Activated B cell treated with CpG ODN at 0.5 μM for 24 hours (primary cell): ENCODE measurements around the gene ZBTB7A. TPM values are rescaled to one million over a fixed set of nuclear protein-coding genes. Genes with fewer than 3 reads are reported as not detected.

Experiments
- ATAC-seq: fragments of 200-7000 bp; cut with Tn5 transposase; one replicate; pipeline ENCODE4 v1.10.0; 2021; ENCODE audit warnings: low read depth, mild to moderate bottlenecking, moderate library complexity
- CTCF ChIA-PET: fragments of 350-600 bp; sonication (Branson Sonifier 250); formaldehyde crosslinking; loops from one replicate; lab custom pipeline; 2021; ENCODE audit warnings: antibody characterized with exemption; lab: Charles Lee
- POLR2A ChIA-PET: fragments of 350-600 bp; sonication (Branson Sonifier 250); formaldehyde crosslinking; loops from one replicate; lab custom pipeline; 2021; ENCODE audit warnings: antibody characterized with exemption; lab: Charles Lee
- DNase-seq: peaks from one replicate; pipeline ENCODE4 v3.0.0; 2022
- H3K27ac Mint-ChIP-seq: one replicate; pipeline ENCODE4 v1.8.0; 2020; ENCODE audit warnings: mixed read lengths
- H3K27me3 Mint-ChIP-seq: one replicate; pipeline ENCODE4 v1.8.0; 2021; ENCODE audit warnings: mixed read lengths
- H3K36me3 Mint-ChIP-seq: one replicate; pipeline ENCODE4 v1.8.0; 2021; ENCODE audit warnings: low read depth, mixed read lengths
- H3K4me1 Mint-ChIP-seq: one replicate; pipeline ENCODE4 v1.8.0; 2021; ENCODE audit warnings: mixed read lengths
- H3K4me3 Mint-ChIP-seq: one replicate; pipeline ENCODE4 v1.8.0; 2020; ENCODE audit warnings: mild to moderate bottlenecking, mixed read lengths
- H3K9me3 Mint-ChIP-seq: one replicate; pipeline ENCODE4 v1.8.0; 2020; ENCODE audit warnings: mixed read lengths
- CTCF ChIP-seq: fragments of 200-600 bp; IDR thresholded peaks from one replicate; pipeline ENCODE4 v1.8.0; 2022; ENCODE audit warnings: antibody characterized with exemption, mild to moderate bottlenecking
- intact Hi-C: fragments of 100-400 bp; cut with micrococcal nuclease; formaldehyde crosslinking; loops from one replicate; pipeline ENCODE4 v1.15.1; 2024
- total RNA-seq: library from RNA; stranded (reverse); gene quantifications from 2 replicates; pipeline ENCODE4 v1.2.3, GENCODE V29; 2022

ZBTB7A gene
- total RNA-seq, 1 donor from 2014 or later, result 49.2 TPM

- intact Hi-C loops, result no loop called here
- Mint-ChIP-seq H3K4me3 (no peak overlapping the region), H3K27ac (no peak overlapping the region), H3K36me3 (peaks cover 54% of the 10 kb centered on the region), H3K4me1 (no peaks in the 10 kb centered on the region), H3K9me3 (no peaks in the 10 kb centered on the region), H3K27me3 (no peaks in the 10 kb centered on the region)
- ChIA-PET CTCF (no interaction called here), POLR2A (no interaction called here)
- TF ChIP-seq CTCF, result no peak
- DNase-seq (no peak), ATAC-seq (no peak)
These were observed 31.8 kb upstream of the ZBTB7A start for GRCh38 chr19:4098493-4098892.

- Mint-ChIP-seq H3K27me3 (no peaks in the 10 kb centered on the region), H3K9me3 (no peaks in the 10 kb centered on the region), H3K4me3 (no peak overlapping the region), H3K27ac (no peak overlapping the region), H3K36me3 (peaks cover 63% of the 10 kb centered on the region), H3K4me1 (no peaks in the 10 kb centered on the region)
- ChIA-PET CTCF (no interaction called here), POLR2A (interaction anchor here (1.2 kb wide), 1 partner anchor 12 kb away, joined by 3 read pairs; no protein-coding TSS in a partner anchor)
- intact Hi-C loops, result no loop called here
- no peak for DNase-seq
- ATAC-seq, result no peak
- no peak for TF ChIP-seq CTCF
These were observed 30.8 kb upstream of the ZBTB7A start for GRCh38 chr19:4097501-4097900.

GRCh38 chr19:4096049-4096892 is 29.6 kb upstream of the ZBTB7A start:
- no peaks in the 10 kb centered on the region for H3K9me3 Mint-ChIP-seq
- TF ChIP-seq CTCF, result no peak
- DNase-seq, result no peak
- ATAC-seq, result no peak
- peaks cover 57% of the 10 kb centered on the region for H3K36me3 Mint-ChIP-seq
- intact Hi-C loops, result no loop called here
- POLR2A ChIA-PET, result interaction anchor here (0.7 to 1.2 kb wide), 2 partner anchors 13 to 30 kb away, joined by 3 to 4 read pairs; no protein-coding TSS in a partner anchor
- H3K4me1 Mint-ChIP-seq, result no peaks in the 10 kb centered on the region
- no peaks in the 10 kb centered on the region for H3K27me3 Mint-ChIP-seq
- CTCF ChIA-PET, result interaction anchor here (0.8 kb wide), 1 partner anchor 44 kb away, joined by 3 read pairs; no protein-coding TSS in a partner anchor
- H3K27ac Mint-ChIP-seq, result no peak overlapping the region
- H3K4me3 Mint-ChIP-seq, result no peak overlapping the region

GRCh38 chr19:4095488-4095844 is 28.8 kb upstream of the ZBTB7A start:
- H3K4me1 Mint-ChIP-seq, result no peaks in the 10 kb centered on the region
- peaks cover 52% of the 10 kb centered on the region for H3K36me3 Mint-ChIP-seq
- intact Hi-C loops, result no loop called here
- TF ChIP-seq CTCF, result no peak
- H3K27ac Mint-ChIP-seq, result no peak overlapping the region
- H3K4me3 Mint-ChIP-seq, result no peak overlapping the region
- CTCF ChIA-PET, result interaction anchor here (0.8 kb wide), 1 partner anchor 45 kb away, joined by 3 read pairs; no protein-coding TSS in a partner anchor
- POLR2A ChIA-PET, result interaction anchor here (1.6 kb wide), 1 partner anchor 18 kb away, joined by 3 read pairs; no protein-coding TSS in a partner anchor
- ATAC-seq (no peak), DNase-seq (no peak)
- no peaks in the 10 kb centered on the region for H3K27me3 Mint-ChIP-seq
- H3K9me3 Mint-ChIP-seq, result no peaks in the 10 kb centered on the region

- H3K27me3 Mint-ChIP-seq, result no peaks in the 10 kb centered on the region
- no peak for TF ChIP-seq CTCF
- H3K4me1 Mint-ChIP-seq, result no peaks in the 10 kb centered on the region
- H3K4me3 Mint-ChIP-seq, result no peak overlapping the region
- ChIA-PET CTCF (interaction anchor here (0.8 kb wide), 1 partner anchor 45 kb away, joined by 3 read pairs; no protein-coding TSS in a partner anchor), POLR2A (interaction anchor here (1.6 kb wide), 1 partner anchor 17 kb away, joined by 3 read pairs; no protein-coding TSS in a partner anchor)
- no peaks in the 10 kb centered on the region for H3K9me3 Mint-ChIP-seq
- DNase-seq (no peak), ATAC-seq (no peak)
- no peak overlapping the region for H3K27ac Mint-ChIP-seq
- peaks cover 51% of the 10 kb centered on the region for H3K36me3 Mint-ChIP-seq
- intact Hi-C loops, result no loop called here
These were observed 28.2 kb upstream of the ZBTB7A start for GRCh38 chr19:4094761-4095487.
